ENCODE results near the gene SH3GL1.

DNA sequence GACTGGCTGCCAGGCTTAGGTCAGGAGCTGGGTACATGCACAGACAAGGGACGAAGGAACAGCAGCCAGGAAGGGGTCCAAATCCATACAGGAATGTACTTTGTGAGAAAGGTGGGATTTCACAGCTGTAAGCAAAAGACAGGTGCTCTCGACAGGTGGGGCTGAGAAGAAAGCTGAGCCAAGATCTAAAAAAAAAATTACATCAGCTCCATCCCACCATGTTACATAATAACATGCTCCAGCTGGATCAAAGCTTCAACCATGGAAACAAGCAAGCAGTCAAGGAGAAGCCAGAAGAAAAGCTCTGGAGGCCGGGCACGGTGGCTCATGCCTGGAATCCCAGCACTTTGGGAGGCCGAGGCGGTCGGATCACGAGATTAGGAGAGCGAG, 49.3 kb upstream of the SH3GL1 start:
- TF ChIP-seq, protein P1, sequence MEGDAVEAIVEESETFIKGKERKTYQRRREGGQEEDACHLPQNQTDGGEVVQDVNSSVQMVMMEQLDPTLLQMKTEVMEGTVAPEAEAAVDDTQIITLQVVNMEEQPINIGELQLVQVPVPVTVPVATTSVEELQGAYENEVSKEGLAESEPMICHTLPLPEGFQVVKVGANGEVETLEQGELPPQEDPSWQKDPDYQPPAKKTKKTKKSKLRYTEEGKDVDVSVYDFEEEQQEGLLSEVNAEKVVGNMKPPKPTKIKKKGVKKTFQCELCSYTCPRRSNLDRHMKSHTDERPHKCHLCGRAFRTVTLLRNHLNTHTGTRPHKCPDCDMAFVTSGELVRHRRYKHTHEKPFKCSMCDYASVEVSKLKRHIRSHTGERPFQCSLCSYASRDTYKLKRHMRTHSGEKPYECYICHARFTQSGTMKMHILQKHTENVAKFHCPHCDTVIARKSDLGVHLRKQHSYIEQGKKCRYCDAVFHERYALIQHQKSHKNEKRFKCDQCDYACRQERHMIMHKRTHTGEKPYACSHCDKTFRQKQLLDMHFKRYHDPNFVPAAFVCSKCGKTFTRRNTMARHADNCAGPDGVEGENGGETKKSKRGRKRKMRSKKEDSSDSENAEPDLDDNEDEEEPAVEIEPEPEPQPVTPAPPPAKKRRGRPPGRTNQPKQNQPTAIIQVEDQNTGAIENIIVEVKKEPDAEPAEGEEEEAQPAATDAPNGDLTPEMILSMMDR (IDR thresholded peaks at IDR 0.05; ENCODE audit: borderline replicate concordance, extremely low read depth, low read length, poor library complexity, severe bottlenecking): no peak
- no peak for TF ChIP-seq EZH2 (IDR thresholded peaks at IDR 0.05; ENCODE audit: borderline replicate concordance, low read depth, low read length, severe bottlenecking)

Data from DND-41 (cell line).